Right atrium auricular region (tissue), 2 donors: ENCODE results near the gene GCM1. TPM values are rescaled to one million over a fixed set of nuclear protein-coding genes. Genes with fewer than 3 reads are reported as not detected.

Source experiments
- DNase-seq: peaks from one replicate; pipeline ENCODE4 v3.0.0-alpha.2; 2019; ENCODE audit warnings: low spot score
- H3K27ac ChIP-seq, 2 donors: fragments of 200-600 bp; sonication (generic); 1 replicate in 1 of 2; 2 replicates in 1 of 2; pipeline ENCODE4 v1.5.1; 2016 to 2019
- H3K27me3 ChIP-seq, 2 donors: fragments of 200-600 bp; sonication (generic); one replicate each; pipeline versions ENCODE4 v1.5.1 to v1.6.0; 2017 to 2019
- H3K36me3 ChIP-seq: fragments of 200-600 bp; sonication (generic); one replicate; pipeline ENCODE4 v1.5.1; 2016
- H3K4me1 ChIP-seq, 2 donors: fragments of 200-600 bp; sonication (generic); one replicate each; pipeline versions ENCODE4 v1.5.1 to v1.6.0; 2017 to 2019
- H3K4me3 ChIP-seq, 2 donors: fragments of 200-600 bp; sonication (generic); 1 replicate in 1 of 2; 2 replicates in 1 of 2; pipeline ENCODE4 v1.5.1; 2017 to 2019; ENCODE audit warnings: mild to moderate bottlenecking in 1 of 2, moderate library complexity in 1 of 2
- H3K9me3 ChIP-seq, 2 donors: fragments of 200-600 bp; sonication (generic); one replicate each; pipeline ENCODE4 v1.5.1; 2019
- total RNA-seq, 2 donors: library from RNA; depleted of rRNA; stranded (reverse); fragments of >200 nt; gene quantifications; one replicate each; pipeline ENCODE4 v1.1.0, GENCODE V29; 2016
- TF ChIP-seq, protein P1 (sequence below), 2 donors: fragments of 200-600 bp; sonication (generic); IDR thresholded peaks; one replicate each; pipeline ENCODE4 v1.5.1; 2019; ENCODE audit warnings: antibody characterized with exemption in 2 of 2

The GCM1 gene
- total RNA-seq, 2 donors from 2014 or later = not detected

DNA sequence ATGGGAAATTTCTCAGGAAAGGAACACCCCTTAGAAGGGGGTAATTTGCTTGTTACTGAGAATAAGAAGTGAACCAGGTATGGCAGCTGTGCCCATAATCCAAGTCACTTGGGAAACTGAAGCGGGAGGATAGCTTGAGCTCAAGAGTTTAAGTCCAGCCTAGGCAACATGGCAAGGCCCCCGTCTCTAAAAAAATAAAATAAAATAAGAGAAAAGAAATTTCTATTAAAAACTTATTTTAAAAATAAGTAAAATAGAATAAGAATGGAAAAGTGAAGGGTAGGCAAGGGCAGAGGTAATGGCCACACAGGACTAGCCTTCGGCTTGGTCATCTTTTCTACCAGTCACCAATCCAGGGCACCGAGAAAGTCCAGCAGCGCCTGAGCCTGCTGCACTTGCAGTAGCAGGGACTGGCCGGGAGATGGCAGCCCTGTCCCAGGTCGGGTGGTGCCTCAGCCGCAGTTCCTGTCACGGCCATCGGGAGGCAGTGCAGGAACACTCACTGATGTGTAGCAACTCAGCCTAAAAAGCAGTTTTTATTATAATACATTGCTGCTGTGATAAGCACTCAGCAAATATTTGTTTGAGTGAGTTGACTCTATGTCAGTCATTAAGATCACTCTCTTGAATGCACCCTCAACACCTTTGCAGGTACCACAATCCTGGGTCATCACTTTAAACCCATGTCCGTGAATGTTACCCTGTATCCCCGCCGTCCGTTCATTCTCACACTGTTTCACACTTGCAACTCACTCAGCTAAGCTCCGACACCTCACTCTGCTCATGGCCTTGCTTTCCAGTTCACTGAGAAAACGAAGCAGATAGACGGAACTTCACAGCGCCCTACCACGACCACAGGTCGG lies 23.2 kb upstream of the GCM1 start:
- Histone ChIP-seq H3K4me3 (no peak overlapping the region), H3K9me3 (no peaks in the 10 kb centered on the region), H3K27ac (no peak overlapping the region), H3K4me1 (no peaks in the 10 kb centered on the region), H3K27me3 (no peaks in the 10 kb centered on the region), H3K36me3 (no peaks in the 10 kb centered on the region)
- TF ChIP-seq, protein P1, sequence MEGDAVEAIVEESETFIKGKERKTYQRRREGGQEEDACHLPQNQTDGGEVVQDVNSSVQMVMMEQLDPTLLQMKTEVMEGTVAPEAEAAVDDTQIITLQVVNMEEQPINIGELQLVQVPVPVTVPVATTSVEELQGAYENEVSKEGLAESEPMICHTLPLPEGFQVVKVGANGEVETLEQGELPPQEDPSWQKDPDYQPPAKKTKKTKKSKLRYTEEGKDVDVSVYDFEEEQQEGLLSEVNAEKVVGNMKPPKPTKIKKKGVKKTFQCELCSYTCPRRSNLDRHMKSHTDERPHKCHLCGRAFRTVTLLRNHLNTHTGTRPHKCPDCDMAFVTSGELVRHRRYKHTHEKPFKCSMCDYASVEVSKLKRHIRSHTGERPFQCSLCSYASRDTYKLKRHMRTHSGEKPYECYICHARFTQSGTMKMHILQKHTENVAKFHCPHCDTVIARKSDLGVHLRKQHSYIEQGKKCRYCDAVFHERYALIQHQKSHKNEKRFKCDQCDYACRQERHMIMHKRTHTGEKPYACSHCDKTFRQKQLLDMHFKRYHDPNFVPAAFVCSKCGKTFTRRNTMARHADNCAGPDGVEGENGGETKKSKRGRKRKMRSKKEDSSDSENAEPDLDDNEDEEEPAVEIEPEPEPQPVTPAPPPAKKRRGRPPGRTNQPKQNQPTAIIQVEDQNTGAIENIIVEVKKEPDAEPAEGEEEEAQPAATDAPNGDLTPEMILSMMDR (IDR thresholded peaks at IDR 0.05) = peak; percentile 100
- peak; percentile 92 for DNase-seq

DNA sequence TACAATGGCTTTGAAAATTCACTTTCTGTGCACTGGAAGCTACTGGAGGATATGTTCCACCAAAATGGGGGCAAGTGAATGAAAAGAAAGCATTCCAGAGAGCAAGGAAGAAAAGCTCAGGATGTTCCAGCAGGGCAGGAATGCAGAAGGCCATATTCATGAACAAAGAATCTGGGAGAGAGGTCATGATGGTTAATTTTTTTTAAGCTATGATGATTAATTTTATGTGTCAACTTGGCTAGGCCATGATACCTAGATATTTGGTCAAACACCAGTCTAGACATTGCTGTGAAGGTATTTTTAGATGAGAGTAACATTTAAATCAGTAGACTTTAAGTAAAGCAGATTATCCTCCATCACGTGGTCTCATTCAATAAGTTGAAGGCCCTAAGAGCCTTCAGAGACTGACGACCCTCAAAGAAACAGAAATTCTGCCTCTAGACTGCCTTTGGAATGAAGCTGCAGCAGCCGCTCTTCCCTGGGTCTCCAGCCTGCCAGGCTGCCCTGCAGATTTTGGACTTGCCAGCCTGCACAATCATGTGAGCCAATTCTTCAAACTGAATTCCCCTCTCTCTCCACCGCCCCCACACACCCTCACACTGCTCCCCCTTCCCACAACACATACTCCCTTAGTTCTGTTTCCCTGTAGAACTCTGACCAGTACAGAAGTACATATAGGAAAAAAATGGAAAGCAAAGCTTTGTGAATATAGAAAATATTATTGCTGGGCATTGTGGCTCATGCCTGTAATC lies 20.1 kb upstream of the GCM1 start:
- Histone ChIP-seq H3K36me3 (no peaks in the 10 kb centered on the region), H3K9me3 (no peaks in the 10 kb centered on the region), H3K4me3 (no peak overlapping the region), H3K4me1 (no peaks in the 10 kb centered on the region), H3K27me3 (no peaks in the 10 kb centered on the region), H3K27ac (no peak overlapping the region)
- no peak for DNase-seq
- TF ChIP-seq, protein P1 (IDR thresholded peaks at IDR 0.05) = no peak

DNA sequence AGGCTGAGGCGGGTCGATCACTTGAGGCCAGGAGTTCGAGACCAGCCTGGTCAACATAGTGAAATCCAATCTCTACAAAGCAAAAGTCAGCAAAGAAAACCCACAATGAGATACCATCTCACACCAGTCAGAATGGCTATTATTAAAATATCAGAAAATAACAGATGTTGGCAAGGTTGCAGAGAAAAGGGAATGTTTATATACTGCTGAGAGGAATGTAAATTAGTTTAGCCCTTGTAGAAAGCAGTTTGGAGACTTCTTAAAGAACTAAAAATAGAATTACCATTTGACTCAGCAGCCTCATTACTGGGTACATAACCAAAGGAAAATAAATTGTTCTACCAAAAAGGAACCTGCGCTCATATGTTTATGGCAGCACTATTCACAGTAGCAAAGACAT lies 16.7 kb upstream of the GCM1 start:
- Histone ChIP-seq H3K4me3 (no peak overlapping the region), H3K9me3 (no peaks in the 10 kb centered on the region), H3K27ac (no peak overlapping the region), H3K4me1 (no peaks in the 10 kb centered on the region), H3K27me3 (no peaks in the 10 kb centered on the region), H3K36me3 (no peaks in the 10 kb centered on the region)
- TF ChIP-seq, protein P1 (IDR thresholded peaks at IDR 0.05) = no peak
- no peak for DNase-seq

DNA sequence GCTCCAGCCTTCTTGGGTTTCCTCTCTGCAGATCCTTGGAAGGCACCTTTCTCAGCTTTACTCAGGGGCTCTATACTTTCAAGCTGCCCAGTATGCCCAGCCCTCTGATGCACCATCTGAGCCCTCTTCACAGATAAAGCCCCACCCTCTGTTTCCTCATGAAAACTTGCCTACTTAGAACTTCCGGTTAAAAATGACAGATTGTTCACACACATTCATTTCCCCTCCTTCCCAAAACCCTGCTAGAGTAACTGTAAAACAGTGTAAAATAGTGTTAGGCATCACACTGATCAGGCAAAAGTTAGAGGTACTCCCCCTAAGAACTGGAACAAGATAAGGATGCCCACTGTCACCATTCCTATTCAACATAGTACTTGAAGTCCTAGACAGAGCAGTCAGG lies 14.0 kb upstream of the GCM1 start:
- TF ChIP-seq, protein P1 (IDR thresholded peaks at IDR 0.05) = no peak
- H3K4me3 ChIP-seq = no peak overlapping the region
- no peak for DNase-seq
- no peaks in the 10 kb centered on the region for H3K36me3 ChIP-seq
- no peaks in the 10 kb centered on the region for H3K27me3 ChIP-seq
- H3K27ac ChIP-seq = no peak overlapping the region
- H3K4me1 ChIP-seq = no peaks in the 10 kb centered on the region
- no peaks in the 10 kb centered on the region for H3K9me3 ChIP-seq

DNA sequence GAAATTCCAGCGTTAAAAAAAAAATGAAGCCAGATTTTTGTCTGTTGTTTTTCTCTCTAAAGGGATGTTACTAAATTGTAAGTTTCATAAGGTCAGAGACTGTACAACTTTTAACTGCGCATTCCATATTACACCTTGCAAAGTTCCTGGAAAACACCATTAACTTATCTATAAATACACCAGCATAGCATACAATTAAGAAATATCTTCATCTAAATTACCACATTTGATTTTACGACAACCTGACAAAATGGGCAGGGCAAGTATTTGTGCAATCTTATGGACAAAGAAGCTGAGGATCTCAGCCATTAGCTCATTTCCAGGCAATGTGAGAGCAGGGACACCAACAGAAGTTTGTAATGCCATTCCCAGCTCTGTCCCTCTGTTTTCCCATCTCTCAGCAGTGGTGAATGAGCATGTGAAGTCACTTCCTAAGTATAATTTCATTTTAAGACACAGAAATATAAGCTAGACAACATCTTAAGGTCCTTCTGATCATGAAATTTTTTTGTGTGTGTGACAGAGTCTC lies 12.9 kb upstream of the GCM1 start:
- DNase-seq = no peak
- no peak overlapping the region for H3K27ac ChIP-seq
- H3K27me3 ChIP-seq = no peaks in the 10 kb centered on the region
- TF ChIP-seq, protein P1 (IDR thresholded peaks at IDR 0.05) = no peak
- H3K4me3 ChIP-seq = no peak overlapping the region
- H3K9me3 ChIP-seq = no peaks in the 10 kb centered on the region
- no peaks in the 10 kb centered on the region for H3K36me3 ChIP-seq
- H3K4me1 ChIP-seq = no peaks in the 10 kb centered on the region
